Activated T-cell treated with anti-CD3 and anti-CD28 coated beads for 24 hours (primary cell): ENCODE measurements around the gene SSUH2.
"Not testable (repeated sequence)": the region's sequence is repeated elsewhere in the genome, so short reads cannot be mapped to it uniquely, and the experiment has no call there.

ENCODE experiments used
- DNase-seq: peaks from one replicate; pipeline ENCODE4 v3.0.0-alpha.2; 2020; ENCODE audit warnings: low read depth

Gene SSUH2

DNA sequence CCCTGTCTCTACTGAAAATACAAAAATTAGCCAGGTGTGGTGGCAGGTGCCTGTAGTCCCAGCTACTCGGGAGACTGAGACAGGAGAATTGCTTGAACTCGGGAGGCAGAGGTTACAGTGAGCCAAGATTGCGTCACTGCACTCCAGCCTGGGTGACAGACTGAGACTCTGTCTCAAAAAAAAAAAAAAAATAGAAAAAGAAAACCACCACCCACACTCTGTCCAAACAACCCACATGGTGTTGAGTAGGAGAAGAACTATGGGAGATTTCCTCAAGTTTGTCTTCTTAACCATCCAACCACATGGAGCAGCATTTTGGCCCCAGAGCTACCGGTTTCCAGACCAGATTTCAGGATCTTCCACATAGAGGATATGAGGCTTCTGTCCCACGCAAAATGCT lies 64.2 kb downstream of the SSUH2 start:
- not testable (repeated sequence) for DNase-seq

DNA sequence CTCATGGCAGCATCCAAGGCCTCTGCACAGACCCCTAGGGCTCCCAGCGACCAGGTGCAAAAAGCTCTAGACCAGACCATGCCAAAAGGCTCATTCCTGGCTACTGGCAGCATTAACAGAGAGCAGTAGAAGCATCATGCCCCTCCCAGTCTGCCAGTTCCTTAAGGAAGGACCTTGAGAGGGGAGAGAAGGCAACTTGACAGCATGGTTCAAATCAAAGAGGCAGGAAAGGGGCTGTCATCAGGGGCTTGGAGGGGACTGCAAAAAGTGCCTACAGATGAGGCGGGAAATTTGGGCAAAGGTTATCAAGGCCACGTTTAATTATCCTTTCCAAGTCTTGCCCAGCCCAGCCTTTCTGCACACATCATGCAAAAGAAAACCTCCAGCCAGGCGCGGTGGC lies 64.7 kb downstream of the SSUH2 start:
- no peak for DNase-seq

DNA sequence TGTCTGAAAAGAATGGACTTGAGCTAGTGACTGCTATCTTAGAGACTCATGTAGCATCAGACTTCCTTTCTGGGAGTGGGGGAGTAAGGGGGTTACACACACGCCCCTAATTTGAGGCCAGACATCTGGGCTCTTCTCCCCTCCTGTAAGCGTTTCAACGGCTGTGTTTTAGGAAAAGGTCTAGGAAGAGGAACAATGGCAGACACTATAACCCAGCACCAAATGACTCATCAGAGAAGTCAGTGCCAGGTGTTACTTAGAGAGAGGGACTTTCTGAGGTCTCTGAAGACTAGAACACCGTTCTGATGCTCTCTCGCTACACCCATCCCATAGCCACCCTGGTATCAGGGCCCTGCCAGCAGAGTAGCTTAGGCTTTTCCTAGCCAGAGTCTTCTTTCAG lies 65.5 kb downstream of the SSUH2 start:
- no peak for DNase-seq

DNA sequence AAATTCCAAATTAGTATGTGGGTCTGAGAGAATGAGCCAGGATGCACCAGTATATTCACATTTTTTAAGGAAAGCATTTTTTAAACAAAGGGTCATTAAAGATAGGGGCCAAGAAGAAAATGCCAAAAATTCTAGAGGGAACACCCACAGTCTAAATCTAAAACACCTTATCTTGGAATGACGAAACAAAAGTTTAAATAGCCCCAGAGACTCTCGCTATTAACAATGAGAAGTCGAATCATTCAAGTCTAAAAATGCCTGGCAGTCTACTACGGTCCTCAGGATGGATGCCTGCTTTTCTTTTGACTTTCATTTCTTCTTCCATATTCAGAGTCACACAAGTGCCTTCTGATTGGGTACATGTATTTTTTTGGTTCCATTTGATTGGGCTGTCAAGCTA lies 66.3 kb downstream of the SSUH2 start:
- no peak for DNase-seq

DNA sequence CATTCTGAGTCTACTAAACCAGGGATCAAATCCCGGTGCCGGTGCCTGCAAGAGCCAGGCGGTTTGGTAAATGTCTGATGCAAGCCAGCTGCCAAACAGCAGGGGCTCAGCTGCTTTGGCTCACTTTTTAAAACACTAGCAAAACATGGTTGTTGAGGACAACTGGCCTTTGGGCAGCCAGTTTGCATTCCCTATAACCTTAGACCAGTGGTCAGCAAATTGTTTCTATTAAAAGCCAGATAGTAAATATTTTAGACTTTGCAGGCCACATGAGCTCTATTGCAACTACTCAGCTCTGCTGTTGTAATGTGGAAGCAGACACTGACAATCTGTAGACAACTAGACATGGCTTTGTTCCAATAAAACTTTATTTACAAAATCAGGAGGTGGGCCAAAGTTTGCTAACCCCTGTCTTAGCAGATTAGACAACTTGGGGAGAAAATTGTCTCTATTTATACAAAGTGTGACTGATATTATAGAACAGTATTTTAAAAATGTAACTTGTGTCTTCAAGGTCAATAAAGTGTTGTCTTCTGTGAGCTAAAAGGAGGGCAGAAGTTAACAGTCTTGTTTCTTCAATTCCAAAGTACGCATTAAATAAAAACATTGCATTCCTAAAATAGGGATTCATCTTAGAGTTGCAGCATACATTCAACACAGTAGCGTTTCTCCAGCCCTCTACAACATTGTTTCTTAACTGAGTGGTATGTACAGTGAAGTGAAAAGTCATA lies 67.6 kb downstream of the SSUH2 start:
- DNase-seq: no peak

DNA sequence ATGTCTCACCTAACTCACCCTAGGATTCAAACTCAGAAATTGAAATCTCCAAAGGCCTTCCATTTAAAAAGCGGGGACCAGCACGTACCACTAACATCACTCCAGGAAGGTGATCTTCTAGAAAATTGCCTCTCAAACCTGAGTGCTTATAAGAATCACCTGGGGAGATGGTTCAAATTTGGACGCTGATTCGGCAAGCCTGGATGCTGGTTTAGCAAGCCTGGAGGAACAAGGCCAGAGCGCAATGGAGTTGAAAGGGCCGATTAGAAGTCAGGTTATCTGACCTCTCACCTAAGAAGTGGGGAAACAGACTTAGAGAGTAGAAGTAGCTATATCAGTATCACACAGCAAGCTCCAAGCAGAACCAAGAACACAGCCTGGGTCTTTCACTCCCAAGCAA lies 68.2 kb downstream of the SSUH2 start:
- DNase-seq: no peak

DNA sequence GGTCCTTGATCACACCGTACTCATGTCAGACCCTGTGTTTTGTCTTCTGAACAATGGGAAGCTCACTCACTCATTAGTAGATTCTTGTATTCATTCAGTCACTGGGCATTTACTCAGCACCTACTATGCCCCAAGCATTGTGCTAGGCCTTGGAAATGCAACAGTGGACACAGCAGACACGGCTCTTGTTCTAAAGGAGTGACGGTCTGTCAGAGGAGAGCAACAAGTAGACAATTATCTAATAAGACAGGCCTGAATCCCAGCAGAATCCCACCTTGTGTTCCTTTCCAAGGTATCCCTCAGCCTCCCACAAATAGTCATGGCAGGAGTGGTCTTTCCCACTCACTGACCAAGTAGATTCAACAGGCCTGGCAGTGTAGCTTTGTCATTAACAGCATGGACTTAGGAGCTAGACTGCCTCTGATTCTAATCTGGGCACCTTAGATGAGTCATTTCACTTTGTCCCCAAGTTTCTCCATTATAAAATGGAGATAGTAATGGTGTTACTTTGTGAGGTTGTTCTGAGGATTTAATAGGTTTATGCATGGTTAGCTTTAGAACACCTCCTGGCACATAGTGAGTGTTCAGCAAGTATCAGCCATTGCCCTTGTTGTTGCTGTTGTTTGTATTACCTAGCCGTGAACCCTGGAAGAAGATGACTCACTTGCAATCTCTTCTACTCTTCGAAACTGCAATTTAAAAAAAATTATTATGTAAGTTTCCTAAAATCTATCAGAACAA lies 69.1 kb downstream of the SSUH2 start:
- no peak for DNase-seq

DNA sequence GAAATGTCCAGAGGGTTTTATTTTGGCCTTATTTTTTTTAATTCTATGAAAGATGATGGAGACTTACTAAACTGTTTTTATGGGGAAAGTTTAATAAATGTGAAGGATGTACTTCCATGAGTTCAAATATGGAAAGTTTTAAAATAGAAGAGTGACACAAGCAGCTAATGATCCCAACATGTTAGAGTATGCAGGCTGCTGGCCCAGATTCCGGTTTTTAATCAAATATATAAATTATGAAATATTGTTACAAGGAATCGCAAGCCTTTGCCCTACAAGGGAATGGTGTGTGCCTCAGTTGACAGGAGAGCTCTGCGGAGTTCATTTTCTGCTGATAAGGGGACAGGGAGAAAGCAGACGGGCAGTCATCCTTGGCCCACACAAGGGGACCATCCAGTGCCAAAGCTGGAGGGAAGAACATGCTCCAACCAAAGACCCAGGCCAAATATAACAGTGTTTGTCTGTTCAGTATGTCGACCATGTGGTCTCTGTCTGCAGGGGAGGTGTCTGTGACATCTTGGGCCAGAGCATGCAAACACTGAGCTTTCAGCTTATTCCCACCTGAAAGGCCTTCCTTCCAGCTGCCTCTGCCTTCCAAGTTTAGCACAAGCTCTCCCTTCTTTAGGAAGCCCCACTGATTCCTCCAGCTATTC lies 69.8 kb downstream of the SSUH2 start:
- no peak for DNase-seq

DNA sequence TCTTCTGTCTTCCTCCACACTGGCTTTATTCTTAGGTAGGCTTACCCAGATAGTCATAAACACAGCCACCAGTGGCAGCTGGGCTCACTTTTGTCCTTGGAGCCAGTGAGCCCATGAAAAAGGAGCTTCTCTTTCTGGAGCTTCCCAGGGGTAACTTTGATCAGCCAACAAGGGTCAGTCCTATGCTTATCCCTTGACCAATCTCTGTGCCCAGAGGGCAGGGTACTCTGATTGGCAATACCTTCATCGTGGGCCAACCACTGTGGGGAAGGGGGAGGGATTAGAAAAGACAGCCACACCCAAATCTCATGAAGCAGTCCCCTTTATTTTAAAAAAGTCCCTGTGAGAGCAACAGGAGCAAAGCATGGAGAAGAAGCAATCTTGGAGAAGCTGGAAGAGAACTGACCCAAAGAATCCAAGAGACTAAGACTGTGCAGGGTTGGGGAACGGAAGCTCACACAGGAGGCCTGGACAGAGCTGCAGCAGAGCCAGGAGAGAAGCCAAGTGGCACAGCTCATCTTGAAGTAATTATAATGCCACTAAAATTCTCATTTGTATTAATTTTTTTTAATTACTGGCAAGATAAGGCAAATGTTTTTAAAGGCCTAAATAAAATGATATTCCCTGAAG lies 70.4 kb downstream of the SSUH2 start:
- DNase-seq: no peak

DNA sequence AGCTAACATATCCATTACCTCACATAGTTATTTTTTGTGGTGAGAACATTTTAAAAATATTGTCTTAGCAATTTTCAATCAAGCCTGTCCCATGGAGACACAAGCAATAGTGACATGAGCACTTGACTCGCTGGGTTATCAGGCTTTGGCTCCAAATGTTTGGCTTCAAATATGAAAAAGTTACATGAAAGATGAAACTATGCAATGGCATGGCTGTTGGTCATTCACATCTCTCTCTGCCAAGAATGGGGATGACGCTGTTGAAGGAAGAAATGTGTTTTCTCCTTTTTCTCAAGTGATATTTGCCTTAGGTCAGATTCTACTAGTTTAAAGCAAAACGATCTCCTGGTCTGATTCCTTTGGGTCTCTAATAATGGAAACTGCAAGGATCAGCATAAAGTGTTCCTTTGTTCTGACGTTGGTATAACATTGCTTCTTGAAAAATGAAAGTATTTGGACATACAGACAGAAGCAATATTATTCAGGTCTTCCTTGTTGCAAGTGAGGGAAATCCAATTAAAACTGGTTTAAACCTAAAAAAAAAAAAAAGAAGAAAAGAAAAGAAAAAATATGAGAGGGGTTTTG lies 71.2 kb downstream of the SSUH2 start:
- DNase-seq: no peak

DNA sequence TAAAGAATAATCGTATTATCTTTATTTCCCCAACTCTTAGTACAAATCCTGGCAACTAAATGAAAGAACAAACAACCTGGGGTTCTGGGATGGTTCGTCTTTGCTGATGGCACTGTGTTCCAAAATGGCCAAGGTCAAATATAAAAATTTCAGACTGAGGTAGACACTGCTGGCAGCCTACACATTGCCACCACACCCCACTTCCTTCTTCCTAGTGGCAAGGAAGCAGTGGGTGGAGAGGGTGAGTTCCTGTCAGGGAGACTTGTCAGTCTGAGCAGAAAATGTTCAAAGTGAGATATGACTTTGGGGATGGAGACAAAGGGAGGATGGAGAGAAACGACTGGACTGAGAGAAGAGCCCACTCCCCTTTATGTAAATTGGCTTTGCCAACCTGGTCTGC lies 73.3 kb downstream of the SSUH2 start:
- DNase-seq: no peak
